NT2/D1 (cell line): Measurements from ENCODE around the gene IPO5.

Experiments used
- SUZ12 ChIP-seq: IDR thresholded peaks from 2 replicates; pipeline ENCODE4 v1.6.1; 2011; ENCODE audit not compliant: insufficient read length, insufficient read depth; ENCODE audit errors: extremely low read depth
- YY1 ChIP-seq: IDR thresholded peaks from 2 replicates; pipeline ENCODE4 v1.6.1; 2011; ENCODE audit not compliant: insufficient read length, insufficient read depth
- ZNF274 ChIP-seq: IDR thresholded peaks from 2 replicates; pipeline ENCODE4 v1.6.1; 2011; ENCODE audit warnings: mild to moderate bottlenecking, low read depth, low read length

DNA sequence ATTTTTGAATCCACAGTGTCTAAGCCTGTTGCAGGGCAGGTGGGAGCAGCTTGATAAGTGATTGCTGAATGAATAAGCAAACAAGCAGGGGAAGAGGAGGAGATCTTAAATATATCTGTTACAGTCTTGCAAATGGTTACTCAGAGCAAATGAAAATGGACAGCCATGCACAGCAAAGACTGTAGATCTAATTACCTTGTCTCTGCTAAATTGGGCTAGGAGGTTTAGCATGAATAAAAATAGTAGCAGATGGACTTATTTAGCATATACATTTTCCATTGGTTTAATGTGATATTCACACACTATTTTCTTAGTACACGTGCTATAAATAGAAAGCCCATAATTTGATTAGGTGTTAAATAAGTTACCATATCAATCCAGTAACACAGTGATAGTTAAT, 116.5 kb downstream of the IPO5 start:
- TF ChIP-seq ZNF274 (no peak), YY1 (no peak), SUZ12 (no peak)
